ENCODE measurements around the gene CLCC1.
"Not testable (repeated sequence)": the region's sequence is repeated elsewhere in the genome, so short reads cannot be mapped to it uniquely, and the experiment has no call there.

The CLCC1 gene

GRCh38 chr1:108963052-108963686 lies at the start of gene CLCC1:
Gene CLCC1, minus strand, starts transcription at chr1:108963484. Its CDS starts 13,047 bp downstream, at chr1:108950437.
- peak; percentile 84 for DNase-seq (ENCODE audit: low read depth)

- DNase-seq (ENCODE audit: low read depth), result no peak
Measured at GRCh38 chr1:109011335-109011734, 48.1 kb upstream of the CLCC1 start.

- DNase-seq (ENCODE audit: low read depth), result not testable (repeated sequence)
Measured at GRCh38 chr1:108996622-108997021, 33.3 kb upstream of the CLCC1 start.

GRCh38 chr1:108983114-108983513 lies 19.8 kb upstream of the CLCC1 start:
- DNase-seq (ENCODE audit: low read depth), result no peak

- DNase-seq (ENCODE audit: low read depth), result no peak
Measured at GRCh38 chr1:108976658-108977057, 13.4 kb upstream of the CLCC1 start.

- no peak for DNase-seq (ENCODE audit: low read depth)
Measured at GRCh38 chr1:108972951-108973350, 9.7 kb upstream of the CLCC1 start.

- no peak for DNase-seq (ENCODE audit: low read depth)
Measured at GRCh38 chr1:108969346-108969745, 6.1 kb upstream of the CLCC1 start.

GRCh38 chr1:108962681-108963051 lies 618 bp downstream of the CLCC1 start:
- DNase-seq (ENCODE audit: low read depth), result no peak

- no peak for DNase-seq (ENCODE audit: low read depth)
Measured at GRCh38 chr1:108961752-108962486, 1.4 kb downstream of the CLCC1 start.

- DNase-seq (ENCODE audit: low read depth), result no peak
Measured at GRCh38 chr1:108961198-108961597, 2.1 kb downstream of the CLCC1 start.

GRCh38 chr1:108960719-108961118 lies 2.6 kb downstream of the CLCC1 start:
- DNase-seq (ENCODE audit: low read depth), result no peak

GRCh38 chr1:108957888-108958287 lies 5.4 kb downstream of the CLCC1 start:
- DNase-seq (ENCODE audit: low read depth), result no peak

GRCh38 chr1:108955881-108956280 lies 7.4 kb downstream of the CLCC1 start:
- DNase-seq (ENCODE audit: low read depth), result no peak

- no peak for DNase-seq (ENCODE audit: low read depth)
Measured at GRCh38 chr1:108955111-108955510, 8.2 kb downstream of the CLCC1 start.

GRCh38 chr1:108953452-108953851 lies 9.8 kb downstream of the CLCC1 start:
- no peak for DNase-seq (ENCODE audit: low read depth)

- DNase-seq (ENCODE audit: low read depth), result no peak
Measured at GRCh38 chr1:108951242-108951641, 12.0 kb downstream of the CLCC1 start.

- DNase-seq (ENCODE audit: low read depth), result no peak
Measured at GRCh38 chr1:108949044-108949443, 14.2 kb downstream of the CLCC1 start.

- no peak for DNase-seq (ENCODE audit: low read depth)
Measured at GRCh38 chr1:108947871-108948525, 15.3 kb downstream of the CLCC1 start.

GRCh38 chr1:108936170-108936569 lies 27.1 kb downstream of the CLCC1 start:
- no peak for DNase-seq (ENCODE audit: low read depth)

- no peak for DNase-seq (ENCODE audit: low read depth)
Measured at GRCh38 chr1:108933944-108934343, 29.3 kb downstream of the CLCC1 start.

GRCh38 chr1:108927565-108927964 lies 35.7 kb downstream of the CLCC1 start:
- not testable (repeated sequence) for DNase-seq (ENCODE audit: low read depth)

GRCh38 chr1:108925920-108926319 lies 37.4 kb downstream of the CLCC1 start:
- no peak for DNase-seq (ENCODE audit: low read depth)

- DNase-seq (ENCODE audit: low read depth), result no peak
Measured at GRCh38 chr1:108916788-108917187, 46.5 kb downstream of the CLCC1 start.

All from stimulated activated CD8-positive, alpha-beta memory T cell treated with anti-CD3 and anti-CD28 coated beads, Interleukin-7, amount 100 ng/mL, for 24 hours (primary cell).